Urothelium cell line (cell line): Measurements from ENCODE around the gene GCNT2.
"Not testable (repeated sequence)": the region's sequence is repeated elsewhere in the genome, so short reads cannot be mapped to it uniquely, and the experiment has no call there.

ENCODE experiments used
- DNase-seq: peaks from one replicate; pipeline ENCODE4 v3.0.0; 2011; ENCODE audit warnings: low spot score, mixed read lengths
- FAIRE-seq: peaks from 2 replicates; lab custom pipeline; 2011; peaks lifted over from hg19 to GRCh38; lab: Jason Lieb, UNC

Gene GCNT2

GRCh38 chr6:10543488-10543887, 22.3 kb downstream of the GCNT2 start:
- DNase-seq = no peak
- FAIRE-seq = no peak

GRCh38 chr6:10545482-10545881, 24.3 kb downstream of the GCNT2 start:
- no peak for DNase-seq
- FAIRE-seq = no peak

- DNase-seq = no peak
- no peak for FAIRE-seq
Observed at GRCh38 chr6:10547809-10548208, 26.7 kb downstream of the GCNT2 start.

- no peak for FAIRE-seq
- DNase-seq = no peak
Observed at GRCh38 chr6:10550764-10551163, 29.6 kb downstream of the GCNT2 start.

GRCh38 chr6:10552270-10552810, 31.2 kb downstream of the GCNT2 start:
- DNase-seq (no peak), FAIRE-seq (no peak)

- no peak for FAIRE-seq
Observed at GRCh38 chr6:10553871-10554270, 32.7 kb downstream of the GCNT2 start.

GRCh38 chr6:10554826-10555225, 33.7 kb downstream of the GCNT2 start:
- no peak for DNase-seq
- FAIRE-seq = no peak

More at GRCh38 chr6:10553871-10554270, 32.7 kb downstream of the GCNT2 start:
- no peak for DNase-seq

GRCh38 chr6:10555625-10556309, 34.6 kb downstream of the GCNT2 start:
- no peak for FAIRE-seq
- peak; percentile 66 for DNase-seq

- FAIRE-seq (no peak), DNase-seq (no peak)
Observed at GRCh38 chr6:10556589-10556988, 35.4 kb downstream of the GCNT2 start.

GRCh38 chr6:10556992-10557391, 35.8 kb downstream of the GCNT2 start:
- no peak for FAIRE-seq
- DNase-seq = no peak

GRCh38 chr6:10557913-10558312, 36.8 kb downstream of the GCNT2 start:
- FAIRE-seq (no peak), DNase-seq (no peak)

- DNase-seq = no peak
- FAIRE-seq = no peak
Observed at GRCh38 chr6:10558565-10558964, 37.4 kb downstream of the GCNT2 start.

- FAIRE-seq = no peak
- DNase-seq = no peak
Observed at GRCh38 chr6:10559522-10560152, 38.5 kb downstream of the GCNT2 start.

- no peak for FAIRE-seq
- no peak for DNase-seq
Observed at GRCh38 chr6:10561611-10562199, 40.6 kb downstream of the GCNT2 start.

- FAIRE-seq (no peak), DNase-seq (no peak)
Observed at GRCh38 chr6:10564975-10565673, 44.0 kb downstream of the GCNT2 start.

- no peak for DNase-seq
- no peak for FAIRE-seq
Observed at GRCh38 chr6:10565913-10566312, 44.8 kb downstream of the GCNT2 start.

- DNase-seq = no peak
- FAIRE-seq = no peak
Observed at GRCh38 chr6:10567256-10568026, 46.3 kb downstream of the GCNT2 start.

GRCh38 chr6:10569392-10570127, 48.4 kb downstream of the GCNT2 start:
- DNase-seq = no peak
- no peak for FAIRE-seq

GRCh38 chr6:10575519-10575918, 54.4 kb downstream of the GCNT2 start:
- FAIRE-seq, DNase-seq: not testable (repeated sequence)

- FAIRE-seq = no peak
Observed at GRCh38 chr6:10576226-10576625, 55.1 kb downstream of the GCNT2 start.

More at GRCh38 chr6:10576226-10576625, 55.1 kb downstream of the GCNT2 start:
- DNase-seq = no peak
